ENCODE data around the gene C2orf81.
"Not testable (repeated sequence)": the region's sequence is repeated elsewhere in the genome, so short reads cannot be mapped to it uniquely, and the experiment has no call there.

The C2orf81 gene

DNA sequence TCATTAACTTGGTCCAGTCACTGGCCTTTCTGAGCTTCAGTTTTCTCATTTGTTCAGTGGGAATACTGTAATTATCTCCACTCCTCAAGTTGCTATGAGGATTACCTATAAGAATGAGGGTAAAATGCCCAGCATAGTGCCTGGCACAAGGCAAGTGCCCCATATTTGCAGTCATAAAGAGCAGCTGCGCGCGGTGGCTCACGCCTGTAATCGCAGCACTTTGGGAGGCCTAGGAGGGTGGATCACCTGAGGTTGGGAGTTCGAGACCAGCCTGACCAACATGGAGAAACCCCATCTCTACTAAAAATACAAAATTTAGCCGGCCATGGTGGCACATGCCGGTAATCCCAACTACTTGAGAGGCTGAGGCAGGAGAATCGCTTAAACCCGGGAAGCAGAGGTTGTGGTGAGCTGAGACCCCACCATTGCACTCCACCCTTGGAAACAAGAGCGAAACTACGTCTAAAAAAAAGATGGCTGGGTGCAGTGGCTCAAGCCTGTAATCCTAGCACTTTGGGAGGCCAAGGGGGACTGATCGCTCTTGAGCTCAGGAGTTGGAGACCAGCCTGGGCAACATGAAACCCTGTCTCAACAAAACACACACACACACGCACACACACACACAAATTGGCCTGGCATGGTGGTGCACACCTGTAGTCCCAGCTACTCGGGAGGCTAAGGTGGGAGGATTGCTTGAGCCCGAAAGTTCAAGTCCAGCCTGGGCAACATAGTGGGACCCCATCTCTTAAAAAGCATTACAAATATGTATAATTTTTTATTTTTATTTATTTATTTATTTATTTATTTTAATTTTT lies 21.3 kb upstream of the C2orf81 start:
- not testable (repeated sequence) for DNase-seq

- no peak for DNase-seq
Observed at GRCh38 chr2:74441690-74442482, 20.5 kb upstream of the C2orf81 start, which contains the start of gene RTKN. Gene RTKN (minus strand): TSS chr2:74441937. CDS start chr2:74441816, 121 bp downstream.

DNA sequence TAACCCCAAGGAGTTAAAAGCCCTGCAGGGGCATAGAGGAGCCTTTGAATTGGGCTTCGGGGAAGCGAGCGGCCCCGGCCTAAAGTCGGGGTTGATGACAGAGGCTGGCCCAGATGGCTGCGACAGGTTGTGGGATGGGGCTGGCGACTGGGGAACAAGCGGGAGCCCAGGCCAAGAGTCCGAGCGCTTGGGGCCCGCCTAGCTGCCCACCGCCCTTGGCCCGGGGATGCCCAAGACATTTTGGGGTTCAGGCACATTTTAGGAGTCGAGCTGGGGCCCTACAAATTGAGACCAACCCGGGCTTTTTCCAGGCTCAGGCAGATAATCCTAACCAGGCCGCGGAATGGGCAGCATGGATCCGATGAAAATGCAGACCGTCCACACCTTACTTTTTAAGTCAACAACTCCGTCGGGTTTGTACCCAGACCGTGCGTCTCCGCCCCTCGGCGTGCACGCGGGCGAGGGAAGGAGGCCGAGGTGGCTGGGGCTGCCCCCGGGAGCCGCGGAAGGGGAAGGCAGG lies 19.8 kb upstream of the C2orf81 start:
- DNase-seq, result no peak

GRCh38 chr2:74440378-74441169 lies 19.2 kb upstream of the C2orf81 start:
- DNase-seq, result peak; percentile 34

DNA sequence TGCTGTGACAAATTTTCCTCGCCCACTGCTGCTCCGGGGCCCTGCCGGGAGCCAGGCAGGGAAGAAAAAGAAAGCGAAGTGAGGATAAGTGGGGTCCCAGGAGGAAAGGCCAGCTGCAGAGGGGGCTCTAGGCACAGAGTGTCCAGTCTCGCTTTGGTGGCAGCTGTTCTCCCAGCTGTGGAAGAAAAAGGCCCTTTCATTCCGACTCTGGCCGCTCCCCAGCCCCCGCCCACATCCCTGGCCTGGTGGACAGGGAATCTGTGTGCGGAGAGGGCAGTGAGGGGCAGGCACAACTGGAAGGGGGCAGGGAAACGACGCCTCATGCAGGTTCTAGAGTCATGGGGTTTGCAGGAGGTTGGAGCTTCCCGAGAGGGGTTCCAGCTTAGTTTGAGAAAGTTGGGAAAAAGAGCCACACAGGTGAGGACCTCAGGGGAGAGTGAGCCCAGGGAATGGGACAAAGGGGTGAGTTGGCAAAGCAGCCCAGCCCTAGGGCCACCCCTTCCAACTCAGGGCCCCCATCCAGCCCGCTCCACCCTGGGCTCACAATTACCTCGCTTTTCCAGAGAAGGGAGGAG lies 18.5 kb upstream of the C2orf81 start:
- peak; percentile 12 for DNase-seq

GRCh38 chr2:74439373-74439772 lies 18.0 kb upstream of the C2orf81 start:
- no peak for DNase-seq

GRCh38 chr2:74438248-74438647 lies 16.8 kb upstream of the C2orf81 start:
- no peak for DNase-seq

DNA sequence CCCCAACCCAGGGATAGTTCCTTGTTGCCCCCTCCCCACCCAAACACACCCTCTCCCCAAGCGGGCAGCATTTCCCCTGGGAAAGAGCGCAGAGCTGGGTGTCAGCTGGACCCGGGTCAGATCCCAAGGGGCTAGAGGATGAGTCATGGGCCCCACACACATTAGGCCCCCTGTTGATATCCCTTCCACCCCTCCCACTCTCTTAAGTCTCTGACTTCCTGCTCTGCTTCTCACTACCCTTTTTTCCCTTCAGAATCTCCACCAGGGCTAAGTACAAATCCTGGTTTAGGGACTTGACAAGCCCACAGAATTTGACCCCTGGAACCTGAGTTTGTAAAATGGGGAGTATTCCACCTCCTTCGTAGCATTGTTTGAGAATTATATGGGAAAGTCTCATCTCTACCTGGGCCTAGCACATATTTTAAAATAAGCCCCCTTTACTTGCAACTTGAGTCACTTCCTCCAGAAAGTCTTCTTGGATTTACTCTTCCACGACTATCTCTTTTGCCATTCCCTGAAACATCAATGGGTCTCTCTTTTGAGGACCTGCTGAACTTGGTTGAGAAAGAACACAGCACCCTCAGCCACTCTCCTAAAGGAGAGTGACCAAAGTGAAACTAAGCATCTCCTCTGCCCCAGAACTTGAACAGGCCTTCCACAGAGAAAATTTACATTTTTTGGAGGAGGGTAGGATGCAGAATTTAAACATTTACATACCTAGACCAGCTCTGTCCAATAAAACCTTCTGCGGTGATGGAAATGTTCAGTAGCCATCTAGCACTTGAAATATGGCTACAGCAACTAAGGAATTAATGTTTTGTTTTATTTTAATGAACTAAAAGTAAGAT lies 15.7 kb upstream of the C2orf81 start:
- no peak for DNase-seq

DNA sequence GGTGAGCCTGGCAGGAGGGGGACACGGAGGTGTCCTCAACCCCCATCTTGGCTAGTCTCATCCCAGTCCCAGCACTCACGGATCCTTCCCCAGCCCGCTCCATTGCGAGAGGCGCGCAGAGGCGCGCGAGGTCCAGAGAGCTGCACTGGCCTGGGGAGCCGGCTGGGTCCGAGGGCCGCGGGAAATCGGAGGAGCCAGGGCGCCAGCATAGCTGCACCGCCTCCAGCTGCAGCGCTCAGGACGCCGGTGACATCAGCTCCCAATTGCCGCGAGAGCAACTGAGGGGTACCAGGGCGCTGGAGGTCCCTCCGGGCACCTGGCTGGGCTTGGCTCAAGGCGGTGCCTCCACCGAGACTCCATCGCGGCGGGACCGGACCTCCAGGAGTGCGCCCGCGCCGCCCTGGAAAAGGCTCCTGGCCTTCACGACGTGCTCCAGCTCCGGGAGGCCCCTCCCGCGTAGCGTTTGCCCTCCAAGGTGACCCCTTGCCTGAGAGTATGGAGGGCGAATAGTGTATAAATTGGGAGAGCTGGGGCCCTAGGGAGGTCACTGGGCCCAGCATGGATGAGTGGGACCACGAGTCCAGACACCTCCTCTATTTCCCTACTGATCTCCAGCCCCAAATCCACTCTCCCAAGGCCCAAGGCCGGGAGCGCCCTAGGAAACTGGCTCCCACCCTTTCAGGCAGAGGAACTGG lies 14.8 kb upstream of the C2orf81 start:
- DNase-seq, result no peak

- DNase-seq, result no peak
Observed at GRCh38 chr2:74430502-74430901, 9.1 kb upstream of the C2orf81 start.

GRCh38 chr2:74429487-74430451 lies 8.3 kb upstream of the C2orf81 start:
- no peak for DNase-seq

GRCh38 chr2:74428675-74429074 lies 7.3 kb upstream of the C2orf81 start:
- no peak for DNase-seq

- no peak for DNase-seq
Observed at GRCh38 chr2:74427551-74427950, 6.1 kb upstream of the C2orf81 start.

DNA sequence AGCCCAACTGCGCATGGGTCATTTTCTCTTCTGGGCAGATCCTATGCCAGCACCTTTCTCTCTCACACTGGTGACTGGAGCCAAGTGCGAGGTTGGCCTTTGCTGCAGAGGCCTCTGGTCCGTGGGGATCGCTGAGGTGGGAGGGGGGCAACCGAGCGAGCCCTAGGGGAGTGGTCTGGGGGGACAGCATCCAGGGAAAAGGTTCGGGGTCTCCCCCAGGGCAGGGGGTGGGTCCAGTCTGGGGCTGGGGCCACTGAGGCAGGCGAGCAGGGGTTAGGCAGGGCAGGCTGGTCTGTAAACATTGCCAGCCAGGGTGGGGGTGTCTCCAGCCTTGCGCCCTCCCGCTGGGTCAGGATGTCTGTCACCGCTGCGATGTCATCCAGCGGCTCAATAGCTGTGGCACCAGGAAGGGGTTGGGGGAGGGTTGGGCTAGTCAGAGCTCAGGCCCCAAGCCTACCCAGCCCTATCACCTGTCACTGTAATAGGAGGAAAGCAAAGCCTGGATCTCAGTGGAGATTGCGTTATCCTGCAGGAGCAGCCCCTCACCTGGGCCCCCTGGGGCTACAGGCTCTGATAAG lies 4.9 kb upstream of the C2orf81 start:
- DNase-seq, result no peak

DNA sequence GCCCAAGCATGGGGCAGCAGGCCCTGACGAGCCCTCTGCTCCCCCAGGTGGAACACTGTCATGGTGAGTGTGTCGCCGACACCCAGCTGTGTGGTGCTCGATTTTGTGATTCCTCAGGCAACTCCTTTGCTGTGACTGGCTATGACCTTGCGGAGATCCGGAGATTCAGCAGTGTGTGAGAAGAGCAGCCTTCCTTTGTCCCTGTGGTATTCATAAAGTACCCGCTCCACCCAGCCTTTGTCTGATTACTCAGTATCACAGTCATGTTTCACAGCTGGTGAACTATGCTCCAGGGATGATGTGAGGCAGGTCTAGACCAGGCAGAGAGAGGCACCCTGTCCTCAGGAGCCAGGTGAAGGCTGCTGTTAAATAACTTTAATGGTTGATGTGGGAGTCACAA lies 4.1 kb upstream of the C2orf81 start:
- no peak for DNase-seq

DNA sequence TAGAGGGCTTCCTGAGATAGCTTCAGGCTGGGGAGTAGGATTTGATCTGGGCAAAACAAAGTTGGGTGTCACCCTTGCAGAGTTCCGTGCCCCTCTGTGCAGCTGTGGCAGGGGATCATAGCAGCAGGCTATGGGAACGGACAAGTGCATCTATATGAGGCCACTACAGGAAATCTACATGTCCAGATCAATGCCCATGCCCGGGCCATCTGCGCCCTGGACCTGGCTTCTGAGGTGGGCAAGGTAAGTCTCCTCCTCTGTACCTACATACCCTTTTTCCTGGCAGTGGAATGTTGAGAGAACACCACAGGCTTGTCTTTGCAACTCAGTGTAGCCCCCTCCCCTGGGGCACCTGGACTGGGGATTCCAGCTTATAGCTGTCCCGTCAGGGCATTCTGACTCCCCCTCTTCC lies 3.6 kb upstream of the C2orf81 start:
- no peak for DNase-seq

DNA sequence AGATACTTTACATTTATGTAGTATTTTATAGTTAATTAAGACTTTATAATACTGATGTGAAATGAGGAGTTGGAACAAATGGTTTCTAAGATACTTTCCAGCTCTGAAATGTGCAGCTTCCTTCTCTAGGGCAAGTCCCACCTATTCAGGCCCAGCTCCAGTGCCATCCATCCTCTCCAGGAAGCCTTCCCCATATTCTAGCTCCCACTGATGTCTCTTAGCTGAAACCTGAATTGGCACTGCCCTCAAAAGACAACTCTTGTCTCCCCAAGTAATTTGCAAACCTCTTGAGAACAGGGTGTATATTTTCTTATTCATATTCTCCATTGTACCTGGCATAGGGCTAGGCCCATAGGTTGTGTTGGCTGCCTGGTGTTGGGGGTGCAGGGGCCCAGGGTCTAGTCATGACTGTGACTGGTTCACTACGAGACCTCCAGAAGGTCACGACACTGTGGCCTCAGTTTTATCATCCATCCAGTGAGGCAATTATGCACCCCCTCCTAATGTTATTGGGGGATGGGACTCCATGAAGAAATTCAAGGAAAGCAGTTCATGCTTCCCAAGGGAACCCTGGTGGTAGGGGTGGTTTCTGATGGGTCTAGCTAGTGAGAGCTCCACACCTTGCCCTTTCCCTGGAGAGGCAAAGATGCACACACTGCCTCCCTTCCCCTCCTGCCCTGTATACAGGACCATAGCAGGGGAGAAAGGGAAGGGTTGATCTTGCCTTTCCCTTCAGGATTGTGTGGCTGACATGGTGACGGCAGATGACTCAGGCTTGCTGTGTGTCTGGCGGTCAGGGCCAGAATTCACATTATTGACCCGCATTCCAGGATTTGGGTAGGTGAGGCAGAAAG lies 2.9 kb upstream of the C2orf81 start:
- no peak for DNase-seq

All from GOT3 (cell line).